IPS-15b (cell line): ENCODE data around the gene SIRT7.

Source experiments
- H3K27me3 ChIP-seq: one replicate; pipeline ENCODE4 v1.6.1; 2013; ENCODE audit warnings: low read length; ENCODE audit not compliant: control insufficient read depth, insufficient read depth
- H3K36me3 ChIP-seq: one replicate; pipeline ENCODE4 v1.6.1; 2013; ENCODE audit warnings: low read length; ENCODE audit not compliant: control insufficient read depth, insufficient read depth
- H3K4me1 ChIP-seq: one replicate; pipeline ENCODE4 v1.6.1; 2013; ENCODE audit warnings: mild to moderate bottlenecking, low read length; ENCODE audit not compliant: control insufficient read depth, insufficient read depth
- H3K4me3 ChIP-seq: one replicate; pipeline ENCODE4 v1.5.1; 2013; ENCODE audit warnings: low read depth, low read length
- H3K9ac ChIP-seq: one replicate; pipeline ENCODE4 v1.6.1; 2013; ENCODE audit warnings: low read depth, mild to moderate bottlenecking, low read length
- H3K9me3 ChIP-seq: one replicate; pipeline ENCODE4 v1.6.1; 2013; ENCODE audit warnings: mild to moderate bottlenecking, low read length; ENCODE audit not compliant: control insufficient read depth, insufficient read depth

Gene SIRT7

GRCh38 chr17:81890447-81891302 is 27.3 kb downstream of the SIRT7 start:
- no peaks in the 10 kb centered on the region for H3K9me3 ChIP-seq
- peaks cover 52% of the 10 kb centered on the region for H3K36me3 ChIP-seq
- no peaks in the 10 kb centered on the region for H3K4me1 ChIP-seq
- no peaks in the 10 kb centered on the region for H3K27me3 ChIP-seq
- peak overlapping the region; percentile 58 for H3K4me3 ChIP-seq
- peak overlapping the region; percentile 90 for H3K9ac ChIP-seq

- Histone ChIP-seq H3K36me3 (peaks cover 53% of the 10 kb centered on the region), H3K27me3 (no peaks in the 10 kb centered on the region), H3K9me3 (no peaks in the 10 kb centered on the region), H3K4me1 (no peaks in the 10 kb centered on the region), H3K4me3 (peak overlapping the region; percentile 58), H3K9ac (no peak overlapping the region)
These were observed 28.4 kb downstream of the SIRT7 start for GRCh38 chr17:81889602-81890001.

- Histone ChIP-seq H3K9ac (no peak overlapping the region), H3K4me1 (no peaks in the 10 kb centered on the region), H3K36me3 (peaks cover 51% of the 10 kb centered on the region), H3K4me3 (no peak overlapping the region), H3K9me3 (no peaks in the 10 kb centered on the region), H3K27me3 (no peaks in the 10 kb centered on the region)
These were observed 28.9 kb downstream of the SIRT7 start for GRCh38 chr17:81888988-81889595.

GRCh38 chr17:81888105-81888987 is 29.6 kb downstream of the SIRT7 start:
- no peak overlapping the region for H3K4me3 ChIP-seq
- H3K36me3 ChIP-seq = peaks cover 50% of the 10 kb centered on the region
- no peaks in the 10 kb centered on the region for H3K4me1 ChIP-seq
- no peaks in the 10 kb centered on the region for H3K9me3 ChIP-seq
- no peak overlapping the region for H3K9ac ChIP-seq
- no peaks in the 10 kb centered on the region for H3K27me3 ChIP-seq

- H3K9ac ChIP-seq = no peak overlapping the region
These were observed 32.0 kb downstream of the SIRT7 start for GRCh38 chr17:81885869-81886548.

GRCh38 chr17:81885454-81885853 is 32.5 kb downstream of the SIRT7 start:
- no peaks in the 10 kb centered on the region for H3K27me3 ChIP-seq
- no peaks in the 10 kb centered on the region for H3K4me1 ChIP-seq
- H3K9ac ChIP-seq = no peak overlapping the region
- H3K4me3 ChIP-seq = no peak overlapping the region
- peaks cover 51% of the 10 kb centered on the region for H3K36me3 ChIP-seq
- no peaks in the 10 kb centered on the region for H3K9me3 ChIP-seq

More at GRCh38 chr17:81885869-81886548, 32.0 kb downstream of the SIRT7 start:
- Histone ChIP-seq H3K36me3 (peaks cover 53% of the 10 kb centered on the region), H3K4me3 (no peak overlapping the region), H3K4me1 (no peaks in the 10 kb centered on the region), H3K9me3 (no peaks in the 10 kb centered on the region), H3K27me3 (no peaks in the 10 kb centered on the region)

GRCh38 chr17:81884968-81885367 is 33.0 kb downstream of the SIRT7 start:
- Histone ChIP-seq H3K9me3 (no peaks in the 10 kb centered on the region), H3K4me3 (no peak overlapping the region), H3K4me1 (no peaks in the 10 kb centered on the region), H3K27me3 (no peaks in the 10 kb centered on the region), H3K36me3 (peaks cover 48% of the 10 kb centered on the region), H3K9ac (no peak overlapping the region)

- Histone ChIP-seq H3K27me3 (no peaks in the 10 kb centered on the region), H3K4me1 (no peaks in the 10 kb centered on the region), H3K9ac (no peak overlapping the region), H3K9me3 (no peaks in the 10 kb centered on the region), H3K4me3 (no peak overlapping the region), H3K36me3 (peaks cover 45% of the 10 kb centered on the region)
These were observed 33.5 kb downstream of the SIRT7 start for GRCh38 chr17:81884520-81884919.

- Histone ChIP-seq H3K9ac (no peak overlapping the region), H3K27me3 (no peaks in the 10 kb centered on the region), H3K9me3 (no peaks in the 10 kb centered on the region), H3K4me3 (no peak overlapping the region), H3K4me1 (no peaks in the 10 kb centered on the region), H3K36me3 (peaks cover 14% of the 10 kb centered on the region)
These were observed 38.9 kb downstream of the SIRT7 start for GRCh38 chr17:81879121-81879520.

- no peak overlapping the region for H3K9ac ChIP-seq
- H3K27me3 ChIP-seq = no peaks in the 10 kb centered on the region
- H3K9me3 ChIP-seq = no peaks in the 10 kb centered on the region
- H3K36me3 ChIP-seq = peaks cover 12% of the 10 kb centered on the region
- H3K4me3 ChIP-seq = no peak overlapping the region
- no peaks in the 10 kb centered on the region for H3K4me1 ChIP-seq
These were observed 39.7 kb downstream of the SIRT7 start for GRCh38 chr17:81878294-81878693.

GRCh38 chr17:81877569-81877968 is 40.4 kb downstream of the SIRT7 start:
- no peaks in the 10 kb centered on the region for H3K27me3 ChIP-seq
- peaks cover 11% of the 10 kb centered on the region for H3K36me3 ChIP-seq
- no peaks in the 10 kb centered on the region for H3K4me1 ChIP-seq
- no peak overlapping the region for H3K9ac ChIP-seq
- no peak overlapping the region for H3K4me3 ChIP-seq
- no peaks in the 10 kb centered on the region for H3K9me3 ChIP-seq
